NB4 (cell line): Measurements from ENCODE around the gene ENOX2.
"Not testable (repeated sequence)": the region's sequence is repeated elsewhere in the genome, so short reads cannot be mapped to it uniquely, and the experiment has no call there.

Source experiments
- DNase-seq: peaks from one replicate; pipeline ENCODE4 v3.0.0; 2010; ENCODE audit warnings: low read depth
- H3K4me3 ChIP-seq: one replicate; pipeline ENCODE4 v1.5.1; 2011; ENCODE audit warnings: mild to moderate bottlenecking, low read depth, low read length, moderate library complexity
- MYC ChIP-seq: IDR thresholded peaks from 2 replicates; pipeline ENCODE4 v1.6.1; 2011; ENCODE audit warnings: low read depth, low read length
- POLR2A ChIP-seq: IDR thresholded peaks from 2 replicates; pipeline ENCODE4 v1.6.1; 2011; ENCODE audit warnings: mild to moderate bottlenecking; ENCODE audit not compliant: insufficient read length; ENCODE audit errors: extremely low read depth
- TF ChIP-seq, protein P1 (sequence below): IDR thresholded peaks from 2 replicates; pipeline ENCODE4 v1.6.1; 2011; ENCODE audit warnings: low read depth, low read length
- TF ChIP-seq, protein P2 (sequence below): IDR thresholded peaks from one replicate; pipeline ENCODE4 v1.5.1; 2012; ENCODE audit warnings: low read depth, low read length

ENOX2 gene, protein sequence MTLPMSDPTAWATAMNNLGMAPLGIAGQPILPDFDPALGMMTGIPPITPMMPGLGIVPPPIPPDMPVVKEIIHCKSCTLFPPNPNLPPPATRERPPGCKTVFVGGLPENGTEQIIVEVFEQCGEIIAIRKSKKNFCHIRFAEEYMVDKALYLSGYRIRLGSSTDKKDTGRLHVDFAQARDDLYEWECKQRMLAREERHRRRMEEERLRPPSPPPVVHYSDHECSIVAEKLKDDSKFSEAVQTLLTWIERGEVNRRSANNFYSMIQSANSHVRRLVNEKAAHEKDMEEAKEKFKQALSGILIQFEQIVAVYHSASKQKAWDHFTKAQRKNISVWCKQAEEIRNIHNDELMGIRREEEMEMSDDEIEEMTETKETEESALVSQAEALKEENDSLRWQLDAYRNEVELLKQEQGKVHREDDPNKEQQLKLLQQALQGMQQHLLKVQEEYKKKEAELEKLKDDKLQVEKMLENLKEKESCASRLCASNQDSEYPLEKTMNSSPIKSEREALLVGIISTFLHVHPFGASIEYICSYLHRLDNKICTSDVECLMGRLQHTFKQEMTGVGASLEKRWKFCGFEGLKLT

DNA sequence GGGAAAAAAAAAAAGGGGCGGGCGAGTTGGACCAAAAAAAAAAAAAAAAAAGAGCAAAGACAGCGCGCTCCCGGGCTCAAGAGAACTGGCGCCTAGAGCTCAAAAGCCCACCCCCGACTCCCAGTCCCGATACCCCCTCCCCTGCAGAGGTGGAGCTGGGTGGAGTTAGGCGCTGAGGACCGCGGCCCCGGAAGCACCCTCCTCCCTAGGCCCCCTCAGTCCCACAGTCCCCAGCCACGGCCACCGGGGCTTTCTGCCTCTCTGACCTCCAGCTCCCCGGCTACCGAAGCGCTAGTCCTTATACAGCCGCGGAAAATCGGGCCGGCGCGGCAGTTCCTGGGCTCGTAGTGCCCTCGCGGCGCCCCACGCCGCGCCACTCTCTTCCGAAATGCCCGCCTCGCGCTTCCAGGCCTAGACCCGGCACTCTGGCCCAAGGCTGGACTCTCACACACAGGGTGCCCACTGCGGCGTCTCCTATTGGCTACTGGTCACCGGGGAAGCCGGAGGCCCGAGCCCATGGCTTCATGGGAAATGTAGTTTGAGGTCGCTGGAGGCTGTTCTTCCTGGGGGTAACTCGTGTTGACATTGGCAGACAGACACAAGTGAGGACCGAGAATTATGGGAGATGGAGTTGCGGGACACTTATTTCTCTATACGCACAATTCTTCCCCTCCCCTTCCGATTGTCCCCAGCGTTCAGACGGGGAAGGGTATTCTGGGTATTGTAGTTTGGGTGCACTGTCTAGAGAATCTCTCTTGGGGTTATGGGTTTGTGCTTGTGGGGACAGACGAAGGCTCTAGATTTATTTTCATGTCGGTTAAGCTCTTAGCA, at the start of gene ENOX2:
Gene ENOX2, minus strand, starts transcription at position 427 of the 831 bp plus-strand sequence. CDS start 199,993 bp downstream, outside the sequence.
- peak within 1 kb of the TSS; percentile 75 for H3K4me3 ChIP-seq
- DNase-seq, result peak; percentile 96
- TF ChIP-seq POLR2A, result peak; percentile 71
- TF ChIP-seq, protein P1, sequence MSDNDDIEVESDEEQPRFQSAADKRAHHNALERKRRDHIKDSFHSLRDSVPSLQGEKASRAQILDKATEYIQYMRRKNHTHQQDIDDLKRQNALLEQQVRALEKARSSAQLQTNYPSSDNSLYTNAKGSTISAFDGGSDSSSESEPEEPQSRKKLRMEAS, result no peak
- no peak for TF ChIP-seq MYC

DNA sequence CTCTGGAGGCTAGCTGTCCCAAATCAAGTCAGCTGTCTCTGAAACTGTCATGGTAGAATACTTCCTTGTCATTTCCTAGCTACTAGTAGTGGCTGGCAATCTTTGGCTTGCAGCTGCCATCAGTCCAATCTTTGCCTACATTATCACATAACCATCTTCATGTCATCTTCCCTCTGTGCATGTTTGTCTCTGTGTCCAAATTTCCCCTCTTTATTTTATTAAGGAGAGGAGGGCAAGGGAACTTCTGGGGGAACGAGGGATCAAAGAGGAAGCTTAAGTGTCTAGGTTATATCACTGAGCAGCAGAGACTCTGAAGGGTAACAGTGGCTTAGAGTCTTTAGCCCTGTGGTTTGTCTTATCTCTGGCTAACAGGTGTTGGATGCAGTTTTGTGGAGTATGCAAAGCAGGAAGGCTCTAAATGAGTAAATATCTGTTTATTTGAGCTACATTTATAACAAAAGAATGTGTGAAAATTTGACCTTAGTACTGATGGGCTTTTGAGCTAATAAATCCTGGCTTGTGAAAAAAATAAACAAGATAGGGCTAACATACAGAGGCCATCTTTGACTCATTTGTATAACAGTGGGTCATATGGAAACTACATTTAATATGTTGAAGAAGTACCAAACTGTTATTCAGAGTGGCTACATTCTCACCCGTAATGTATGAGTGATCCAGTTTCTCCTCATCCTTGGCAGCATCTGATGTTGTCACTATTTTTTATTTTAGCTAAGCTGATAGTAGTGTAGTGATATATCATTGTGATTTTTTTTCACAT, 49.4 kb upstream of the ENOX2 start:
- no peak overlapping the region for H3K4me3 ChIP-seq
- TF ChIP-seq, protein P2, sequence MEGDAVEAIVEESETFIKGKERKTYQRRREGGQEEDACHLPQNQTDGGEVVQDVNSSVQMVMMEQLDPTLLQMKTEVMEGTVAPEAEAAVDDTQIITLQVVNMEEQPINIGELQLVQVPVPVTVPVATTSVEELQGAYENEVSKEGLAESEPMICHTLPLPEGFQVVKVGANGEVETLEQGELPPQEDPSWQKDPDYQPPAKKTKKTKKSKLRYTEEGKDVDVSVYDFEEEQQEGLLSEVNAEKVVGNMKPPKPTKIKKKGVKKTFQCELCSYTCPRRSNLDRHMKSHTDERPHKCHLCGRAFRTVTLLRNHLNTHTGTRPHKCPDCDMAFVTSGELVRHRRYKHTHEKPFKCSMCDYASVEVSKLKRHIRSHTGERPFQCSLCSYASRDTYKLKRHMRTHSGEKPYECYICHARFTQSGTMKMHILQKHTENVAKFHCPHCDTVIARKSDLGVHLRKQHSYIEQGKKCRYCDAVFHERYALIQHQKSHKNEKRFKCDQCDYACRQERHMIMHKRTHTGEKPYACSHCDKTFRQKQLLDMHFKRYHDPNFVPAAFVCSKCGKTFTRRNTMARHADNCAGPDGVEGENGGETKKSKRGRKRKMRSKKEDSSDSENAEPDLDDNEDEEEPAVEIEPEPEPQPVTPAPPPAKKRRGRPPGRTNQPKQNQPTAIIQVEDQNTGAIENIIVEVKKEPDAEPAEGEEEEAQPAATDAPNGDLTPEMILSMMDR, result no peak
- TF ChIP-seq MYC, result no peak
- TF ChIP-seq POLR2A, result no peak
- TF ChIP-seq, protein P1, result no peak
- no peak for DNase-seq

DNA sequence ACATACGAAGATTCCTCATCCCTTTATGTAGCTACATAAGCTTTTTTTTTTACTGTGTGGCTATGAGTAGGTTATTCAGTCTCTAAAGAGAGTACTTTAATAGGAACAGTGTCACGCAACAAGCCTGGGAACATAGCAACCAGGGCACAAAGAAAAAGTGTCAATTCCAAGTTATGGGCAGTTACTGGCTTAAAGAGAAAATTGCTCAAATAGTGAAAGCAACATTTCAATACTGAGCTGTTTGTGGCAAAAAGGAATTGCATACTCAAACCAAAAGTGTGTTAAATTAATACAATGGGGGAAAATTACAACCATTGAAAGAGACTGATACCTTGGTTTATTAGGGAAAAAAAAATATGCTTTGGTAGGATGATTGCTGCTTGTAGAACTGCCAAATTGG, 41.2 kb upstream of the ENOX2 start:
- no peak overlapping the region for H3K4me3 ChIP-seq
- DNase-seq, result no peak
- TF ChIP-seq MYC, result no peak
- no peak for TF ChIP-seq POLR2A
- TF ChIP-seq, protein P2, result no peak
- TF ChIP-seq, protein P1, result no peak

DNA sequence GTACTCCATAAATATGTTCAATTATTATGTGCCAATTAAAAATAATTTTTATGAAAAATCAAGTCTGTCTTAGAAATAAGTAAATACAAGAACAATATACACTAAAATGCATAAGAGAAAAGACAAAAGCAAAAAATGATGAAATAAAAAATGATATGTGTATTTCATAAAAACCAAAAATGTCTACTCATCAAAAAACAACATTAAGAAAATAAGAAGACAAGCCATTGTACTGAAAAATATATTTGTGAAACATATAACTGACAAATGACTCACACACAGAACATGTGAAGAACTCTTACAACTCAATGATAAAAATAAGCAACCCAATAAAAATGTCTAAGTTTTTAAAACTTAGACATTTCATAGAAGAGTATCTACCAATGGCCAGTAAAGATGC, 34.1 kb upstream of the ENOX2 start:
- H3K4me3 ChIP-seq, result no peak overlapping the region
- TF ChIP-seq, protein P1, result no peak
- TF ChIP-seq, protein P2, result no peak
- TF ChIP-seq POLR2A (no peak), MYC (no peak)
- DNase-seq, result no peak

DNA sequence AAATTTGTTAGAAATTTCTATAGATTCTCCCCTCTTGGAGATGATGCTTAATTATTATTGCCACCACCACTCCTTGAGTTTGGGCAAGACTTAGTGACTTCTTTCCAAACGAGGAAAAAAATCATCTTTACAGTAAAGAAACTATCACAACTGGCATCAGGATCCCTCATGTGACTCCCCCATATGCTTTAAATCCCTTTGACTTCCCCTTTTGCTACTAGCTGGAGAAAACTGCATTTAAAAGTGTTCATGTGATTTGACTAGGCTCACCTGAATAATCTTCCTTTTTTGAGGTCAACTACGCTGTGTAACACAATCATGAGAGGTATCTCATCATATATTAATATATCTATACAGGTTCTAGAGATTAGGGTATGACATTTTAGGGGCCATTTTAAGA, 30.3 kb upstream of the ENOX2 start:
- no peak overlapping the region for H3K4me3 ChIP-seq
- TF ChIP-seq, protein P1, result no peak
- TF ChIP-seq, protein P2, result no peak
- TF ChIP-seq MYC (no peak), POLR2A (no peak)
- DNase-seq, result peak; percentile 16

DNA sequence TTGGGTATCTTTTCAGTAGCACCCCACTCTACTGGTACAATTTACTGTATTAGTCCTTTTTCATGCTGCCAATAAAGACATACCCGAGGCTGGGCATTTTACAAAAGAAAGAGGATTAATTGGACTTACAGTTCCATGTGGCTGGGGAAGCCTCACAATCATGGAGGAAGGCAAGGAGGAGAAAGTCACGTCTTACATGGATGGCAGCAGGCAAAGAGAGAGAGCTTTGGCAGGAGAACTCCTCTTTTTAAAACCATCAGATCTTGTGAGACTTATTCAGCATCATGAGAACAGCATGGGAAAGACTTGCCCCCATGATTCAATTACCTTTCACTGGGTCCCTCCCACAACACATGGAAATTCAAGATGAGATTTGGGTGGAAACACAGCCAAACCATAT, 17.4 kb upstream of the ENOX2 start:
- not testable (repeated sequence) for DNase-seq, H3K4me3 ChIP-seq

DNA sequence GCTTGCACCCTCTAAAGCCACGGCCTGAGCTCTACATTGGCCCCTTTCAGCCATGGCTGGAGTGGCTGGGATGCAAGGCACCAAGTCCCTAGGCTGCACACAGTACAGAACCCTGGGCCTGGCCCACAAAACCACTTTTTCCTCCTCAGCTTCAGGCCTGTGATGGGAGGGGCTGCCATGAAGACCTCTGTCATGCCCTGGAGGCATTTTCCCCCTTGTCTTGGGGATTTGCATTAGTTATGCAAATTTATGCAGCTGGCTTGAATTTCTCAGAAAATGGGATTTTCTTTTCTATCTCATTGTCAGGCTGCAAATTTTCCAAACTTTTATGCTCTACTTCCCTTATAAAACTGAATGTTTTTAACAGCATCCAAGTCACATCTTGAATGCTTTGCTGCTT, 16.7 kb upstream of the ENOX2 start:
- not testable (repeated sequence) for DNase-seq, H3K4me3 ChIP-seq

DNA sequence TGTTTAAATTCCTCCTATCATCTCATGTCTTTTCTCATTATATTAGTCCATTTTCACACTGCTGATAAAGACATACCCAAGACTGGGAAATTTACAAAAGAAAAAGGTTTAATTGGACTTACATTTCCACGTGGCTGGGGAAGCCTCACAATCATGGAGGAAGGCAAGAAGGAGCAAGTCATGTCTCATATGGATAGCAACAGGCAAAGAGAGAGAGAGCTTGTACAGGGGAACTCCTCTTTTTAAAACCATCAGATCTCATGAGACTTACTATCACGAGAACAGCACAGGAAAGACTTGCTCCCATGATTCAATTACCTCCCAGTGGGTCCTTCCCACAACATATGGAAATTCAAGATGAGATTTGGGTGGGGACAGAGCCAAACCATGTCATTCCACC, 15.5 kb upstream of the ENOX2 start:
- DNase-seq, H3K4me3 ChIP-seq: not testable (repeated sequence)
